ENCODE results near the gene ARF1.

ARF1 gene

GRCh38 chr1:228140724-228141225, 58.3 kb downstream of the ARF1 start:
- DNase-seq, result no peak
- intact Hi-C loops (cut with DNase I), result loop anchor here (1.0 to 10.0 kb wide), 2 partner anchors 26 to 264 kb away; partner anchors contain the start of gene TRIM11

- intact Hi-C loops (cut with DNase I), result loop anchor here (10.0 kb wide), 1 partner anchor 263 kb away; the partner anchor contains the start of gene TRIM11
- peak in 4 of 10 donors; percentile 46 to 89 (median 86) for DNase-seq
Measured at GRCh38 chr1:228141226-228142044, 58.9 kb downstream of the ARF1 start.

GRCh38 chr1:228142155-228142691, 59.7 kb downstream of the ARF1 start:
- intact Hi-C loops (cut with DNase I), result loop anchor here (10.0 kb wide), 1 partner anchor 263 kb away; the partner anchor contains the start of gene TRIM11
- DNase-seq, result peak in 3 of 10 donors; percentile 61 to 83 (median 78)

- peak in 3 of 10 donors; percentile 41 to 93 (median 70) for DNase-seq
Measured at GRCh38 chr1:228142701-228143136, 60.2 kb downstream of the ARF1 start.

GRCh38 chr1:228143480-228144192, 61.1 kb downstream of the ARF1 start:
- intact Hi-C loops (cut with DNase I), result loop anchor here (10.0 kb wide), 1 partner anchor 261 kb away; the partner anchor contains the start of gene TRIM11
- peak in 1 of 10 donors; percentile 70 for DNase-seq

More at GRCh38 chr1:228142701-228143136, 60.2 kb downstream of the ARF1 start:
- intact Hi-C loops (cut with DNase I), result loop anchor here (10.0 kb wide), 1 partner anchor 262 kb away; the partner anchor contains the start of gene TRIM11

- DNase-seq, result peak in 2 of 10 donors; percentile 60 to 71
- intact Hi-C loops (cut with DNase I), result loop anchor here (10.0 kb wide), 1 partner anchor 260 kb away; the partner anchor contains the start of gene TRIM11
Measured at GRCh38 chr1:228144193-228144992, 61.9 kb downstream of the ARF1 start.

- intact Hi-C loops (cut with DNase I), result loop anchor here (10.0 kb wide), 1 partner anchor 260 kb away; the partner anchor contains the start of gene TRIM11
- peak in 1 of 10 donors; percentile 56 for DNase-seq
Measured at GRCh38 chr1:228144993-228145343, 62.5 kb downstream of the ARF1 start.

GRCh38 chr1:228145463-228146416, 63.2 kb downstream of the ARF1 start:
- peak in 3 of 10 donors; percentile 50 to 80 (median 51) for DNase-seq
- intact Hi-C loops (cut with DNase I), result loop anchor here (10.0 kb wide), 1 partner anchor 259 kb away; the partner anchor contains the start of gene TRIM11

- intact Hi-C loops (cut with DNase I), result loop anchor here (10.0 kb wide), 1 partner anchor 258 kb away; the partner anchor contains the start of gene TRIM11
- DNase-seq, result peak in 2 of 10 donors; percentile 43 to 75
Measured at GRCh38 chr1:228146417-228147150, 64.1 kb downstream of the ARF1 start.

- DNase-seq, result peak in 2 of 10 donors; percentile 42 to 80
- intact Hi-C loops (cut with DNase I), result loop anchor here (10.0 kb wide), 1 partner anchor 258 kb away; the partner anchor contains the start of gene TRIM11
Measured at GRCh38 chr1:228147151-228147693, 64.7 kb downstream of the ARF1 start.

- no peak for DNase-seq
- intact Hi-C loops (cut with DNase I), result loop anchor here (10.0 kb wide), 1 partner anchor 257 kb away; the partner anchor contains the start of gene TRIM11
Measured at GRCh38 chr1:228147768-228148167, 65.3 kb downstream of the ARF1 start.

- DNase-seq, result peak in 1 of 10 donors; percentile 79
- intact Hi-C loops (cut with DNase I), result loop anchor here (10.0 kb wide), 1 partner anchor 256 kb away; the partner anchor contains the start of gene TRIM11
Measured at GRCh38 chr1:228148196-228148861, 65.8 kb downstream of the ARF1 start.

Measured in posterior cingulate gyrus (tissue), 11 donors.